Caki2 (cell line): ENCODE results near the gene ROR1. TPM values are rescaled to one million over a fixed set of nuclear protein-coding genes. Genes with fewer than 3 reads are reported as not detected.

Source experiments
- DNase-seq: peaks from one replicate; pipeline ENCODE4 v3.0.0-alpha.2; 2015; ENCODE audit warnings: low read depth
- in situ Hi-C: cut with HindIII; loops from 2 replicates; pipeline ENCODE4 v1.10.0; 2016; ENCODE audit warnings: low sequenced_read_pairs, low pct_unique_long_range_greater_than_20kb, mixed read lengths
- total RNA-seq: library from RNA; depleted of rRNA; stranded (reverse); fragments of >200 nt; shearing (Covaris generic); gene quantifications from 2 replicates; pipeline ENCODE4 v1.2.3, GENCODE V29; 2014; ENCODE audit warnings: low replicate concordance

Gene ROR1
- total RNA-seq, 1 experiment from 2014 or later, result 3.4 TPM

GRCh38 chr1:63831409-63831808 lies 57.6 kb downstream of the ROR1 start:
- in situ Hi-C loops, result no loop called here
- no peak for DNase-seq

GRCh38 chr1:63833363-63834119 lies 59.7 kb downstream of the ROR1 start:
- in situ Hi-C loops, result no loop called here
- no peak for DNase-seq

GRCh38 chr1:63835128-63835527 lies 61.3 kb downstream of the ROR1 start:
- peak; percentile 12 for DNase-seq
- in situ Hi-C loops, result no loop called here

- DNase-seq, result no peak
- in situ Hi-C loops, result no loop called here
Measured at GRCh38 chr1:63836374-63836773, 62.6 kb downstream of the ROR1 start.

GRCh38 chr1:63836830-63837229 lies 63.0 kb downstream of the ROR1 start:
- no peak for DNase-seq
- in situ Hi-C loops, result no loop called here

GRCh38 chr1:63843010-63843409 lies 69.2 kb downstream of the ROR1 start:
- no peak for DNase-seq

GRCh38 chr1:63843884-63844283 lies 70.1 kb downstream of the ROR1 start:
- in situ Hi-C loops, result no loop called here
- DNase-seq, result peak; percentile 11

More at GRCh38 chr1:63843010-63843409, 69.2 kb downstream of the ROR1 start:
- in situ Hi-C loops, result no loop called here

GRCh38 chr1:63845346-63845745 lies 71.5 kb downstream of the ROR1 start:
- no peak for DNase-seq
- in situ Hi-C loops, result no loop called here

- DNase-seq, result no peak
- in situ Hi-C loops, result no loop called here
Measured at GRCh38 chr1:63847308-63847910, 73.6 kb downstream of the ROR1 start.

- in situ Hi-C loops, result no loop called here
- no peak for DNase-seq
Measured at GRCh38 chr1:63848733-63849132, 74.9 kb downstream of the ROR1 start.

GRCh38 chr1:63849149-63849548 lies 75.3 kb downstream of the ROR1 start:
- DNase-seq, result no peak
- in situ Hi-C loops, result no loop called here

GRCh38 chr1:63854091-63854490 lies 80.3 kb downstream of the ROR1 start:
- no peak for DNase-seq
- in situ Hi-C loops, result no loop called here

GRCh38 chr1:63855942-63856341 lies 82.1 kb downstream of the ROR1 start:
- DNase-seq, result no peak
- in situ Hi-C loops, result no loop called here

- DNase-seq, result no peak
- in situ Hi-C loops, result no loop called here
Measured at GRCh38 chr1:63856924-63857323, 83.1 kb downstream of the ROR1 start.

GRCh38 chr1:63857478-63857877 lies 83.7 kb downstream of the ROR1 start:
- DNase-seq, result no peak
- in situ Hi-C loops, result no loop called here

GRCh38 chr1:63858153-63858552 lies 84.3 kb downstream of the ROR1 start:
- no peak for DNase-seq
- in situ Hi-C loops, result no loop called here

GRCh38 chr1:63859480-63860275 lies 85.9 kb downstream of the ROR1 start:
- in situ Hi-C loops, result no loop called here
- no peak for DNase-seq

GRCh38 chr1:63861052-63861691 lies 87.4 kb downstream of the ROR1 start:
- in situ Hi-C loops, result no loop called here
- no peak for DNase-seq

GRCh38 chr1:63863145-63863544 lies 89.3 kb downstream of the ROR1 start:
- DNase-seq, result no peak
- in situ Hi-C loops, result no loop called here
